NK-92 (cell line): Measurements from ENCODE around the gene ZFYVE27.

Source experiments
- DNase-seq: peaks from one replicate; lab custom pipeline; 2025; ENCODE audit not compliant: unreplicated experiment; lab: John Stamatoyannopoulos, UW

Gene ZFYVE27

DNA sequence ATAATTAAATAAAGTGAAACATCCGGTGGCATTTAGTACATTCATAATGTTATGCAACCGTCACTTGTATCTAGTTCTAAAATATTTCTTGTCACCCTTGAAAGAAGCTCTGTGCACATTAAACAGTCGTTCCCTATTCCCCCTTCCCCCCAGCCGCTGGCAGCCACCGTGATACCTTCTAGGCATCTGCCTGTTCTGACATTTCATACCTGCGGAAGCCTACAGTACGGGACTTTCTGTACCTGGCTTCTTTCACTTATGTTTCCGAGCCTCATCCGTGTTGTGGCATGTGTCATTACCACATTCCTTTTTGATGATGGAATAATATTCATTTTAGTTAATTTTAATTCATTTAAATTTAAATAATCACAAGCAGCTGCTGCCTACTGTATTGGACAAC is 48.8 kb downstream of the ZFYVE27 start:
- no peak for DNase-seq

DNA sequence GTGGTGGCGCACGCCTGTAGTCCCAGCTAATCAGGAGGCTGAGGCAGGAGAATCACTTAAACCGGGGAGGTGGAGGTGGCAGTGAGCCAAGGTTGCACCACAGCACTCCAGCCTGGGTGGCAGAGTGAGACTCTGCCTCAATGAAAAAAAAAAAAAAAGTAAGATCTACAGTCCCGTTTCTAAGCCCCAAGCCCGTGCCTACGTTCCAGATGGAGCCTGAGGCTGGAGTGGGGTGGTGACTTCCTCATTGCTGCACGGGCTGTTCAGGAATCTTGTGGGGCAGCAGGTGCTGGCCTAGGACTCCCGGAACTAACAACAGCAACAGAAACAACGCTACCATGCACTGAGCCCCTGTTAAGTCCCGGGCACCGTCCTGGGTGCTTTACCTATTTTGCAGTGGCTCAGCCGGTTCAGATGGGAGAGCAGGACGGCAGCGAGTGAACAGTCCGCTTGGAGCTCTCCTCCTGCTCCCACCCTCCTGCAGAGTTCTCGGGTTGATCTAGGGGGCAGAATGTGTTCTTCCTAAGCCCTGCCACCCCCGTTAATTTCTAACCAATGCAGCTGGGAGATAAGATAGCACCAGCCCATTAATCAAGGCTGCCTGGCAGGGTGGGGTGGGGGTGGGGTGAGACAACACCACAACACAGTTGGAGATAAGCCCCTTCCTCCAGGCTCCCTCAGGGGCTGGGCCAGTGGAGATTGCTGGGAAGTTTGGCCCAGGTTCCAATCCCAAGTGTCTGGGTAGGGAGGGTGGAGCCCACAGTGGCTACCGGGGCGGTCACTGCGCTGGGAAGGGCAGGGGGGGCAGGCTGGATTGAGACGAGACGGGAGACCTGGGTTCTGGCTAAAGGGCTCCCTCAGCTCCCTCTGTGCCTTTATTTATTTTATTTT is 51.9 kb downstream of the ZFYVE27 start:
- no peak for DNase-seq

DNA sequence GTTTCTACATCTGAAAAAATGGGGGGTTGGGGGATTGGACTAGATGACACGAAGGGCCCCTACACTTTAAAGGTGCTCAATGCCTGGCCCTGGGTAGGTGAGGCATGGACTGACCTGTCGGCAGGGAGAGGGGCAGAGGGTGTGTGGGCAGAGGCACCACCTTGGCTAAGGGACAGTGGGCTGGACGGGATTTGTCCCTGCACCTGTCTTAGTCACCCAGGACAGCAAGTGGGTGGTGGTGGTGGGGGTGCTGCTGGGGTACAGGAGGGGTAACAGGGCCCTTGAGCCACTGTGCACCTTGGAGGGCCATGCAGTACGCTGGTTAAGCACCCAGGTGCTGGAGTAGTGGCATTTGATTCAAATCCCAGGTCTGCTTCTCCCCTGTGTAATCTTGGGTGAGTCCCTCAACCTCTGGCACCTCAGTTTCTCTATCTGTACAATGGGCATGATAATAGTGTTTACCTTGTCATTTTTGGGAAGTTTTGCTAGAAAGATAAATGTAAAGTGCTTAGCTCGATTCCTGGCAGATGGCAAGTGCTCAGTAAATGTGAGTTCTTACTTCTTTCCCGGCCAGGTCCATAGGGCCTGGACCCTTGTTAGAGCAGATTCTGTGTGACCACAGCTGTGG is 53.0 kb downstream of the ZFYVE27 start:
- no peak for DNase-seq

DNA sequence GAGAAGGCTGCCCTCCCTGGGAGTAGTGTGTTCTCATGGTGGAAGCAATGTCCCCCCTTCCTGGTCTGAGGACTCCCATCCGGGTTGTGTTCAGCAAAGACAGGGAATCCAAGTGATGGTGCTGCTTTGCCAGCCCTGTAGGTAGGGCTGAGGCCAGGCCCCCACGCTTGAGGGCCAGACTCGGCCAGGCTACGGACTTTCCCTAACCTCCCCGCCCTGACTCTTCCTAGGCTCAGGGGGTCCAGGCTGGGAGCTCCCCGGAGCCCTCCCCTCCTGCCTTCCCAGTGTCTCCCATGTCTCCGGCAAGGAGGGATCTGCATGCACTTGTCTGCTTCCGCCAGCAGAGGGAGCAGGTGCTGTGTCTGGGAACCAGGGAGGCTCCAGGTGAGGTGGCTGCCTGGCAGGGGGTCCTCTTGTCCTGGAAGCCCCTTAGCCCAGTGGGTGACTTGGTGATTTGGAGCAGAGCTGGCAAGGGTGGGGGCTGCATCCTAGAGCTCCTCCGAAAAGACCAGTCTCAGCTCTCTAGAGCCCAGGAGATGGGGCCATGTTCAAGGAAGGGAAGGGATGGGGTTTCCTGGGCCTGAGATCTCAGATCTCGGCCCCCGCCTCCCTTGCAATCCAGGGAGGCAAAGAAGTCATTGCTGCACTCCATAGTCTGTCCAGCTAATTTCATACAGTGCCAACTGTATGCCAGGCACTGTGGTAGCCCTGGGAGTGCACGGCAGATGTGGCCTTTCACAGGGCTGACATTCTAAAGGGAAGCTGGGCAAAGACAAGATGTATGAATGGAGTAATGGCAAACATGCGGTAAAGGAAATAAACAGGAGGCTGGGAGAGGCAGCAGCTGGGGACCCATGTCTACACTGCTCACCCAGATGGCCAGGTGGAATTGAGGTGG is 55.1 kb downstream of the ZFYVE27 start:
- DNase-seq = no peak

DNA sequence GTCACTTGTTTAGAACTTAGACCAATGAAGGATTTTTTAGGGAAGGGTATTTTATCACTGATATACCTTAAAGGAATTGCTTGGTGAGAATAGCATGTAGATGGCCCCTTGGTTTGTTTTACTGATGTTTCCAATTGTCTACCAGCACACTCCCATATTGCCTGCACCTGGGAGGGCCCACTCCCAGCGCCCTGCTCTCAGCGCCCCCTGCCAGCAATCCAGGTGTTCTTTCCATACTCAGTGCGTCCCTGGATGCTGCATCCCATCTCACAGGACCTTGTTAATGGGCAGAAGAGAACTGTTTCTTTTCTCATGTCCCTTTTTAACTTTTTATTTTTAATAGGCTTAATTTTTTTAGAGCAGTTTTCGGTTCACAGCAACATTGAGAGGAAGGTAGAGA is 59.0 kb downstream of the ZFYVE27 start:
- no peak for DNase-seq

- no peak for DNase-seq
Measured at GRCh38 chr10:97796651-97797050, 59.7 kb downstream of the ZFYVE27 start.

DNA sequence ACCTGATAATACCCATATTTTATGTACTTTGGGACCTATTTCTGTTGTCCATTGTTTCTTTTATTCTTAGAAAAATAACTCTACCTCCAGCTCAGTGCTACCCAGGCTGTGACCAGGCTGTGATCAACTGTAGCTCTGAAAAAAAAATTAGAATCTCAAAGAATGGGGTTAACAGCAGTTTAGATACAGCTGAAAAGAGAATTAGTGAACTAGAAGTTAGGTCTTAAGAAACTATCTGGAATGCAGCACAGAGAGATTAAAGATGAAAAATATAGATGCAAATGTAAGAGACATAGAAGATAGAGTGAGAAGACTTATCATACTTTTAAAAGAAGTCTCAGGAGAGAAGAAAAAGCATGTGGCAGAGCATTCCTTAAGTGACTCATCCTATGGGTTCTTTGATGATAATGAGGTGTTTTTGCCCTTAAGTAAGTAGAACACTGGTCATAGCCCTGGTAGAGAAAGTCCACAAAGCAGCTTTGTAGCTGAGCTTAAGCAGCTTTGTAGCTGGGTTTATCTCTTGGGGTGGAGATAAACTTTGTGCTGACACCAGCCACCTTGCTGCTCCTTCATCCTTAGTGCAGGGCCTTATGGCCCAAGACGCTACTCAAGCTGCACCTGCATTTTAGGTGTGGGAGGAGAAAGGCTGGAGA is 62.2 kb downstream of the ZFYVE27 start:
- DNase-seq = no peak

DNA sequence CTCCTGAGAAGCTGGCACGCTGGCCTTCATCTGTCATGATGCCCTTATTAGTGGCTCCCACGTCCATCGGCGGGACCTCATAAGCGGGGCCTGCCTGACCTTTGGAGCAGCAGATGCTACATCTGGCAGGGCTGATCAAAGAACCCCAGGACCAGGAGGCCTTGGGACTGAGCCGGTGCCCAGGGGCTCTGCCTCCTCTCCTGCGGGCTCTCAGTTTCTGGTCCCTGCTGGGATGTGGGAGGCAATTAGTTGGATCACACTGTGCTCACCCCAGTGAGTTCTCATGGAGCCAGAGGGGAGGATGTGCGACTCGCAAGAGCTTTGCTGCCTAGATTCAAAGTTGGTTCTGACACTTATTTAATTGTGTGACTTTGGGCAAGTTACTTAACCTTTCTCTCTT is 63.5 kb downstream of the ZFYVE27 start:
- no peak for DNase-seq

- DNase-seq = no peak
Measured at GRCh38 chr10:97801422-97801821, 64.5 kb downstream of the ZFYVE27 start.

DNA sequence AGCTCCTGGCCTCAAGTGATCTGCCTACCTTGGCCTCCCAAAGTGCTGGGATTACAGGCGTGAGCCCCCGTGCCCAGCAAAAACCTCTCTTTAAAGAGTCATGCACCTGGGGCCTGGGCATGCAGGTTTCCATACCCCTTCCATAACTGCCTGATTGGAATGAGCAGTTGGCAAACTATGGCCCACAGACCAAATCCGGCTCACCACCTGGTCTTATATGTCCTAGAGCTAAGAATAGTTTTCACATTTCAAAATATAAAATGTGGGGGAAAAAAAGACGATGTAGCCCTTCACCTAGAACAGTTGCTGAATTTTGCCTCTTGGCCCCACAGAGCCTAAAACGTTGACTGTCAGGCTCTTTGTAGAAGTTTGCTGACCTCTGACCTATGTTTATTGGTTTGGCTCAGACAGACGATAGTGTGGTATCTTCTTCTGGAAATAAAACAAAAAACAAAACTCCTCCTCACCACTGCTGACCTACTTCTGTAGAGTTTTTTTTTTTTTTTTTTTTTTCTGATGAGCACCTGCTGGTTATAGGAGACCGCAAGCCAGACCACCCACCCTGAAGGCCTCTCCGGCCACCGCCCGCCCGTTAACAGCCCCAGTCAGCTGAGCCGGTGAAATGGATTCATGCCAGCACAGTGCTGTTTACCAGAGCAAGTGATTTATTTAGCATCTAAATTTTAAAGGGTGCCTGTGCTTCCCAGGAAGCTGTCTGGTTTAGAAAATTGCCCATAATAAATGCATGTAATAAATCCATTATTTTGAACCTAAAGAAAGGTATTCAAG is 68.4 kb downstream of the ZFYVE27 start:
- no peak for DNase-seq

DNA sequence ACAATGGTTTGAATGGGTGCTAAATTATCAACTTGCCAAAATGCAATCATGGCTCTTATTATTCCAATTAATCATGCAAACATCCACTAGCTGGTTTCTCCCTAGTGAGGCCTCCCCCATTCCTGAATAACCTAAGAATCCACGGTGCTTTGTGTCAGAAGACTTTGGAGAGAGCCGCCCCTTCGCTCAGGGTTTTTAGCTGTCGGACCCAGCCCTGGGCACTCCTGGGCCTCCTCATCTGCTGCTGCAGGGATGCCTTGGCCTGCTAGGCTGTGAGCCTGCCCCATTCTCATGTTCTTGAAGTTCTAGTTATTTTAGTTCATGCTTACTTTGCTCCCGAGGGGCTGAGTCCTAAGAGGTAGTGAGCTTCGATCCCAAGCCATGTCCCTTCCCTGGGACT is 69.0 kb downstream of the ZFYVE27 start:
- no peak for DNase-seq

DNA sequence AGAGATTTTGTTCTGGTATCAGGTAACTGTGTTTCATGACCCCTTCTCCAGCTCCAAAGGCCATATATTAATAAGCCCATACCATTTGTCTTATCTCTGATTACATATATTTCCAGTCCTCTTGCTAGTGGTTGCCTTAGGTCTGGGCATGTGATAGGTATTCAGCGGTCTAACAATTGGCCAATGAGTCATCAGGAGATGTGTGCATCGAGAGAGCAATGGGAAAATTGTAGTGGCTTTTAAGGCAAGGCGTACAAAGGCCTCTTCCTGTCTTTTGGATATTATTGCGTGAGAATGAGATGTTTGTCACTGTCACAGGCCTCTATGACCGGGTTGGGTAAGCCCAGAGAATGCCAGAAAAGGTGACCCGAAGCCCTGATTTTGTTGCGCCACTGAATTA is 73.5 kb downstream of the ZFYVE27 start:
- no peak for DNase-seq
